Mesangial cell (primary cell): ENCODE results near the gene DUSP8. TPM values are rescaled to one million over a fixed set of nuclear protein-coding genes. Genes with fewer than 3 reads are reported as not detected.

Experiments used
- total RNA-seq: library from RNA; depleted of rRNA; stranded (reverse); fragments of >200 nt; gene quantifications from 2 replicates; pipeline ENCODE4 v1.2.3, GENCODE V29; 2015

Gene DUSP8
- 5.7 and 8.4 TPM in 2 replicates for total RNA-seq

GRCh38 chr11:1572197-1573076 lies at the start of gene DUSP8:
Gene DUSP8, minus strand, starts transcription at chr11:1572271. Its CDS starts 6,445 bp downstream, at chr11:1565826.

GRCh38 chr11:1608363-1608762 lies 36.3 kb upstream of the DUSP8 start, which contains the start of gene KRTAP5-3:
Gene KRTAP5-3, minus strand, starts transcription at chr11:1608463. Its CDS starts 78 bp downstream, at chr11:1608385.

GRCh38 chr11:1597994-1598380 lies 25.9 kb upstream of the DUSP8 start, which contains the start of gene KRTAP5-2:
Gene KRTAP5-2, minus strand, starts transcription at chr11:1598294. Its CDS starts 44 bp downstream, at chr11:1598250.

GRCh38 chr11:1584661-1585370 lies 12.7 kb upstream of the DUSP8 start, which contains the start of gene KRTAP5-1:
Gene KRTAP5-1, minus strand, starts transcription at chr11:1585283. Its CDS starts 34 bp downstream, at chr11:1585249.

Other genes with a start within 250 kb of the DUSP8 start
- 0.25 and 0.33 TPM in 2 replicates for gene BRSK2, start 182.3 kb downstream of the DUSP8 start, total RNA-seq
- 14.8 and 25.4 TPM in 2 replicates for gene MOB2, start 85.5 kb downstream of the DUSP8 start, total RNA-seq
- gene KRTAP5-1, start 13.0 kb upstream of the DUSP8 start, total RNA-seq: not detected in 2 replicates
- gene KRTAP5-2, start 26.0 kb upstream of the DUSP8 start, total RNA-seq: not detected in 2 replicates
- not detected in 2 replicates for gene KRTAP5-3, start 36.2 kb upstream of the DUSP8 start, total RNA-seq
- not detected in 2 replicates for gene KRTAP5-4, start 49.9 kb upstream of the DUSP8 start, total RNA-seq
- not detected in 2 replicates for gene KRTAP5-5, start 57.5 kb upstream of the DUSP8 start, total RNA-seq
- gene KRTAP5-6, start 124.9 kb upstream of the DUSP8 start, total RNA-seq: not detected in 2 replicates
- 2.9 TPM in 1 of 2 replicates, not detected in the other for gene IFITM10, start 178.3 kb upstream of the DUSP8 start, total RNA-seq
- 202 and 1,024 TPM in 2 replicates for gene CTSD, start 191.7 kb upstream of the DUSP8 start, total RNA-seq